H1 (cell line): ENCODE data around the gene RNGTT.

Experiments used
- CBX8 ChIP-seq: fragments of 300-800, 300-1000 bp; sonication (generic); IDR thresholded peaks from 2 replicates; pipeline ENCODE4 v1.7.1; 2016; ENCODE audit warnings: low read depth, low read length, borderline replicate concordance
- CTCF ChIP-seq, 3 experiments: IDR thresholded peaks; 1 replicate in 2 of 3; 2 replicates in 1 of 3; pipeline versions ENCODE4 v1.5.1 to v1.6.1; 2011; ENCODE audit warnings: low read length in 3 of 3, mild to moderate bottlenecking in 3 of 3, inconsistent platforms in 2 of 3, low read depth in 1 of 3, moderate library complexity in 1 of 3; ENCODE audit not compliant: insufficient read depth in 1 of 3; ENCODE audit errors: control extremely low read depth in 1 of 3
- EP300 ChIP-seq, 2 experiments: IDR thresholded peaks; 1 replicate in 1 of 2; 2 replicates in 1 of 2; pipeline ENCODE4 v1.6.1; 2011 to 2012; ENCODE audit warnings: low read depth in 2 of 2, low read length in 2 of 2, mild to moderate bottlenecking in 2 of 2, borderline replicate concordance in 1 of 2, inconsistent platforms in 1 of 2, moderate library complexity in 1 of 2
- EZH2 ChIP-seq: fragments of 200-600 bp; sonication (generic); IDR thresholded peaks from 2 replicates; pipeline ENCODE4 v1.7.1; 2012; ENCODE audit warnings: low read depth, mild to moderate bottlenecking, moderate library complexity, low read length, inconsistent platforms; ENCODE audit not compliant: severe bottlenecking
- GABPA ChIP-seq: IDR thresholded peaks from 2 replicates; pipeline ENCODE4 v1.6.1; 2011; ENCODE audit warnings: mild to moderate bottlenecking, low read length, moderate library complexity, borderline replicate concordance; ENCODE audit not compliant: insufficient read depth
- HDAC2 ChIP-seq, 2 experiments: fragments of 300-600 bp in 1 of 2; sonication (generic) in 1 of 2; IDR thresholded peaks; 2 replicates each; pipeline ENCODE4 v1.6.1; 2011 to 2012; ENCODE audit warnings: low read depth in 2 of 2, low read length in 2 of 2, mild to moderate bottlenecking in 2 of 2, moderate library complexity in 2 of 2, borderline replicate concordance in 1 of 2, inconsistent platforms in 1 of 2
- MAX ChIP-seq: IDR thresholded peaks from 2 replicates; pipeline ENCODE4 v1.6.1; 2012; ENCODE audit warnings: inconsistent platforms
- RAD21 ChIP-seq, 2 experiments: IDR thresholded peaks in 1 of 2; conservative IDR thresholded peaks in 1 of 2; 2 replicates each; pipeline ENCODE4 v1.6.1; 2011; ENCODE audit warnings: low read depth in 2 of 2, low read length in 2 of 2, improper control_type of control experiment in 1 of 2, inconsistent platforms in 1 of 2, mild to moderate bottlenecking in 1 of 2, moderate library complexity in 1 of 2
- RFX5 ChIP-seq: IDR thresholded peaks from 2 replicates; pipeline ENCODE4 v1.6.1; 2011; ENCODE audit warnings: low read depth, low read length, improper control_type of control experiment, borderline replicate concordance
- USF2 ChIP-seq: IDR thresholded peaks from 2 replicates; pipeline ENCODE4 v1.6.1; 2011; ENCODE audit warnings: low read length, improper control_type of control experiment
- YY1 ChIP-seq: IDR thresholded peaks from 2 replicates; pipeline ENCODE4 v1.6.1; 2011; ENCODE audit warnings: low read depth, mild to moderate bottlenecking, low read length
- ZNF274 ChIP-seq: IDR thresholded peaks from 2 replicates; pipeline ENCODE4 v1.7.0; 2012; ENCODE audit warnings: low read length, borderline replicate concordance; ENCODE audit errors: extremely low read depth

GRCh38 chr6:88565409-88565811 lies 398.0 kb downstream of the RNGTT start:
- no peak for TF ChIP-seq USF2
- TF ChIP-seq MAX, result no peak
- no peak for TF ChIP-seq EP300 (IDR thresholded peaks at IDR 0.05; ENCODE audit: borderline replicate concordance in 1 of 2, low read depth in 2 of 2, low read length in 2 of 2)
- TF ChIP-seq EZH2, result no peak
- no peak for TF ChIP-seq RAD21 (IDR thresholded peaks at IDR 0.05 in 1 of 2, conservative IDR thresholded peaks at IDR 0.05 in 1 of 2; ENCODE audit: low read depth in 2 of 2, low read length in 2 of 2)
- no peak for TF ChIP-seq HDAC2 (IDR thresholded peaks at IDR 0.05; ENCODE audit: borderline replicate concordance in 1 of 2, low read depth in 2 of 2, low read length in 2 of 2)
- TF ChIP-seq ZNF274, result no peak
- no peak for TF ChIP-seq YY1
- TF ChIP-seq RFX5, result no peak
- TF ChIP-seq CTCF (IDR thresholded peaks at IDR 0.05; ENCODE audit: control extremely low read depth in 1 of 3, insufficient read depth in 1 of 3, low read depth in 1 of 3, low read length in 3 of 3), result no peak
- TF ChIP-seq CBX8, result no peak
- TF ChIP-seq GABPA, result no peak
